Measurements from ENCODE around the gene ATP2C2. TPM values are rescaled to one million over a fixed set of nuclear protein-coding genes. Genes with fewer than 3 reads are reported as not detected.
A peak's percentile ranks its signal among the peaks of the same experiment; 100 is the strongest.

The ATP2C2 gene
- total RNA-seq, 1 donor from 2014 or later, result 32.1 TPM

DNA sequence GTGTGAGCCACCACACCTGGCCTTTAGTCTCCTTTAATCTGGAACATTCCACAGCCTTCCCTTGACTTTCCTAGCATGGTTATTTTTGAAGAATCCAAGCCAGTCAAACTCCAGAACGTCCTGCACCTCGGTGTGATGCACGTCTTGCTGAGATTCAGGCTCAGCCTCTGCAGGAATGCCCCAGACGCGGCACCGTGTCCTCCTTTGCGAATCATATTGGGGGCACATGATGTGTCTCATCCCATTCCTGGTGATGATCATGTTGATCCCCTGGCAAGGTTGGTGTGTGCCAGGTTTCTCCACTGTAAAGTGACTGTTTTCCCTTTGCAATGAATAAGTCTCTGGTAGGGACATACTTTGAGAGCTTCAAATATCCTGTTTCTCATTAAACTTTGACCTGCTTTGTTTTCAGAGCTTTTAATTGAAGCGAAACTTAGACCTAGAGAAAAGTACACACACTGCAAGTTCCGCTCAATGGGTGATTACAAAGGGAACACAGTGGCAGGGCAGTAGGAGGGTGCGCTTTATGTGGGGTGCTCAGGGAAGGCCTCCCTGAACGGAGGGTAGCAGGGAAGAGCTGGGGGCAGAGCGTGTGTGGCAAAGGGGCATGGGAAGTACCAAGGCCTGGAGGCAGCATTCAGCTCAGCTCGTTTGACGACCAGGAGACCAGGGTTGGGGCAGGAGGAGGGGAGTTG is 9.6 kb upstream of the ATP2C2 start:
- no peaks in the 10 kb centered on the region for H3K27me3 ChIP-seq (ENCODE audit: control insufficient read depth, insufficient read depth, low read length)
- TF ChIP-seq, protein P1, sequence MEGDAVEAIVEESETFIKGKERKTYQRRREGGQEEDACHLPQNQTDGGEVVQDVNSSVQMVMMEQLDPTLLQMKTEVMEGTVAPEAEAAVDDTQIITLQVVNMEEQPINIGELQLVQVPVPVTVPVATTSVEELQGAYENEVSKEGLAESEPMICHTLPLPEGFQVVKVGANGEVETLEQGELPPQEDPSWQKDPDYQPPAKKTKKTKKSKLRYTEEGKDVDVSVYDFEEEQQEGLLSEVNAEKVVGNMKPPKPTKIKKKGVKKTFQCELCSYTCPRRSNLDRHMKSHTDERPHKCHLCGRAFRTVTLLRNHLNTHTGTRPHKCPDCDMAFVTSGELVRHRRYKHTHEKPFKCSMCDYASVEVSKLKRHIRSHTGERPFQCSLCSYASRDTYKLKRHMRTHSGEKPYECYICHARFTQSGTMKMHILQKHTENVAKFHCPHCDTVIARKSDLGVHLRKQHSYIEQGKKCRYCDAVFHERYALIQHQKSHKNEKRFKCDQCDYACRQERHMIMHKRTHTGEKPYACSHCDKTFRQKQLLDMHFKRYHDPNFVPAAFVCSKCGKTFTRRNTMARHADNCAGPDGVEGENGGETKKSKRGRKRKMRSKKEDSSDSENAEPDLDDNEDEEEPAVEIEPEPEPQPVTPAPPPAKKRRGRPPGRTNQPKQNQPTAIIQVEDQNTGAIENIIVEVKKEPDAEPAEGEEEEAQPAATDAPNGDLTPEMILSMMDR (IDR thresholded peaks at IDR 0.05; ENCODE audit: insufficient read depth, low read length, severe bottlenecking), result no peak
- no peak for DNase-seq (ENCODE audit: low read depth)
- H3K36me3 ChIP-seq (ENCODE audit: control insufficient read depth, insufficient read depth, low read length), result no peaks in the 10 kb centered on the region
- H3K4me3 ChIP-seq (ENCODE audit: low read depth, low read length), result no peak overlapping the region
- no peak for FAIRE-seq

DNA sequence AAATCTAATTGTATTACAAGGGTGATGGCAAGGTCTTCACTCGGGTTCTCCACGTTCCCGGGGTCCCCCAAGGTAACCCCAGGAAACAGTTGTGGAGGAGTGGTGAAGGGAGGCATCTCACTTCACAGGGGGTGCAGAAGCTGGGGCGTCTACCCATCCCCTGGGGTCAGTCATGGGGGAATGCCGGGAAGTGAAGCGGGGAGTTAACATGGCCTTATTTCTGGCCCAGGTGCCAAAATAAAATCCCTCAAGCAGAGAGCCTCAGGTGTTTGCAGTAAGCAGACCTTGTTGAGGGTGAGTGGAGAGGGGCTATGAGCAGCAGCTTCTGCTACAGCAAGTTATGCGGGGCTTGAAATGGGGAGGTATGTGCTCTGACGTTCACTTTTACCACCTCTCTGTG is 9.0 kb upstream of the ATP2C2 start:
- no peaks in the 10 kb centered on the region for H3K36me3 ChIP-seq (ENCODE audit: control insufficient read depth, insufficient read depth, low read length)
- DNase-seq (ENCODE audit: low read depth) (no peak), FAIRE-seq (no peak)
- TF ChIP-seq, protein P1 (IDR thresholded peaks at IDR 0.05; ENCODE audit: insufficient read depth, low read length, severe bottlenecking), result no peak
- no peak overlapping the region for H3K4me3 ChIP-seq (ENCODE audit: low read depth, low read length)
- no peaks in the 10 kb centered on the region for H3K27me3 ChIP-seq (ENCODE audit: control insufficient read depth, insufficient read depth, low read length)

DNA sequence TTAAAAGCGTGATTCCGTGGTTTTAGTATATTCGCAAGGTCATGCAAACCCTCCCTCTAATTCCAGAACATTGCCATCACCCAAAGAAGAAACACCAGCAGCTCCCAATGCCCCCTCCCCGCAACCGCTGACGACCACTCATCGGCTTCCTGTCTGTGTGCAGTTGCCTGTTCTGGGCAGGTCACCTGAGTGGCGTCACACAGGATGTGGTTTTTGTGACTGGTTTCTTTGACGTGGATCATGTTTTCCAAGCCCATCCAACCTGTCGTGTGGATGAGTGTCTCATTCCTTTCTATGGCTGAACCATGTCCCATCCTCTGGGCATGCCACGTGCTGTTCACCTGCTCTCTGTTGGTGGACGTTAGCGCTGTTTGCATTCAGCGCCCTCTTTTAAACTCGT is 8.2 kb upstream of the ATP2C2 start:
- Histone ChIP-seq H3K4me3 (ENCODE audit: low read depth, low read length) (no peak overlapping the region), H3K27me3 (ENCODE audit: control insufficient read depth, insufficient read depth, low read length) (no peaks in the 10 kb centered on the region), H3K36me3 (ENCODE audit: control insufficient read depth, insufficient read depth, low read length) (no peaks in the 10 kb centered on the region)
- FAIRE-seq (no peak), DNase-seq (ENCODE audit: low read depth) (peak; percentile 86)
- TF ChIP-seq, protein P1 (IDR thresholded peaks at IDR 0.05; ENCODE audit: insufficient read depth, low read length, severe bottlenecking), result no peak

DNA sequence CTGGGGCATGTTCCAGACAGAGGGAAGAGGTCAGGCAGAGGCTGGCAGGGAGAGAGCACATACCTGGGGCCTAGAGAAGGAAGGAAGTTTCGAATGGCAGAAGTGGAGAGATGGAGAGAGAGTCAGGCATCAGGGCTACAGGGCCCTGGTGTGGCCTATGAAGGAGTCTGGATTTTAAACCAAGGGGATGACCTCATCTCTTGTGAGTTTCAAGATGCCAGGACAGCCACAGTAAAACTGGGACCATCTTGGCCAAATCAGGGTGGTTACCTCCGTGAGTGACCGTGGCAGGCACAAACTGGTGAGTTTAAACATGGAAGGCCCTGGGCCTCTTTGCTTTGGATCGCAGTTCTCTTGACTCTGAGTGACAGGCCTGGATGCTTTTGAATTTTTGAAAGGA is 7.6 kb upstream of the ATP2C2 start:
- H3K4me3 ChIP-seq (ENCODE audit: low read depth, low read length), result no peak overlapping the region
- H3K36me3 ChIP-seq (ENCODE audit: control insufficient read depth, insufficient read depth, low read length), result no peaks in the 10 kb centered on the region
- FAIRE-seq (no peak), DNase-seq (ENCODE audit: low read depth) (no peak)
- H3K27me3 ChIP-seq (ENCODE audit: control insufficient read depth, insufficient read depth, low read length), result no peaks in the 10 kb centered on the region
- TF ChIP-seq, protein P1 (IDR thresholded peaks at IDR 0.05; ENCODE audit: insufficient read depth, low read length, severe bottlenecking), result no peak

DNA sequence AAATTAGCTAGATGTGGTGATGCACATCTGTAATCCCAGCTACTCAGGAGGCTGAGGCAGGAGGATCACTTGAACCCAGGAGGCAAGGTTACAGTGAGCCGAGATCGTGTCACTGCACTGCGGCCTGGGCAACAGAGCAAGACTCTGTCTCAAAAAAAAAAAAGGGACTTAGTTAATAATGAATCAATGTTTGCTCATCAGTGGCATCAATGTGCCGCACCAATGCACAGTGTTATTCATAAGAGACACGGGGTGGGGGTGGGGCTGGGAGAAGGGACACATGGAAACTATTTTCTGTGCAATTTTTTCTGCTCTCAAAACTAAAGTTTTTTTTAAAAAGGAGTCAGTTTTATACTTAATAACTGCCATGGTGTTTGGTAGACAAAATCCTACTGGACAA is 6.8 kb upstream of the ATP2C2 start:
- no peak overlapping the region for H3K4me3 ChIP-seq (ENCODE audit: low read depth, low read length)
- H3K36me3 ChIP-seq (ENCODE audit: control insufficient read depth, insufficient read depth, low read length), result no peaks in the 10 kb centered on the region
- DNase-seq (ENCODE audit: low read depth) (no peak), FAIRE-seq (no peak)
- H3K27me3 ChIP-seq (ENCODE audit: control insufficient read depth, insufficient read depth, low read length), result no peaks in the 10 kb centered on the region
- TF ChIP-seq, protein P1 (IDR thresholded peaks at IDR 0.05; ENCODE audit: insufficient read depth, low read length, severe bottlenecking), result no peak

DNA sequence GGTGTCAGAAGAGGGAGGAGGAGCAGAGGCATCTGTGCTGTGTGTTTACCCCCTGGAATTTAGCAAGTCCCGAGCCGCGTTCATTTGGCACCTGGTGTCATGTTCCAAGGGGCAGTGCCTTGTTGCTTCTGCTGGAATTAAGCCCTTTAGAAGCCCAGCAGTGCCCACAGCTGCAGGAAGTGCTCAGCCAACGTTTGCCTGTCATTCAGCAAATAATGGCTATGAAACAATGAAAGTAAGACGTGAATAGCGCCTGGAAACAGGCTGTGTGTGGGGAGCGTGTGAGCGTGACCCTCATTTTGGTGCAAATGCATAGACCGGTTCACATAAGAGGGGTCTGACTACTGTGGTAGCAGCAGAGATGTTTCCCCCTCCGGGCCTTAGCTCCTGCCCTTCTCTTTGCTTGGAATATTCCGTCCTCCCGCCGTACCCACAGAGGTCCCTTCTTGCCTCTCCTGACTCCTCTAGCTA is 5.8 kb upstream of the ATP2C2 start:
- Histone ChIP-seq H3K36me3 (ENCODE audit: control insufficient read depth, insufficient read depth, low read length) (no peaks in the 10 kb centered on the region), H3K4me3 (ENCODE audit: low read depth, low read length) (no peak overlapping the region), H3K27me3 (ENCODE audit: control insufficient read depth, insufficient read depth, low read length) (peaks cover 2% of the 10 kb centered on the region)
- TF ChIP-seq, protein P1 (IDR thresholded peaks at IDR 0.05; ENCODE audit: insufficient read depth, low read length, severe bottlenecking), result no peak
- FAIRE-seq, result peak; percentile 55
- no peak for DNase-seq (ENCODE audit: low read depth)
